Fibroblast of skin of right quadriceps (primary cell): ENCODE measurements around the gene BOD1L1.
"Not testable (repeated sequence)": the region's sequence is repeated elsewhere in the genome, so short reads cannot be mapped to it uniquely, and the experiment has no call there.

Source experiments
- DNase-seq: peaks from one replicate; pipeline ENCODE4 v3.0.0-alpha.2; 2013

Gene BOD1L1

GRCh38 chr4:13618212-13618806 is 9.2 kb downstream of the BOD1L1 start:
- no peak for DNase-seq

GRCh38 chr4:13617801-13618200 is 9.7 kb downstream of the BOD1L1 start:
- DNase-seq = no peak

GRCh38 chr4:13616597-13616996 is 10.9 kb downstream of the BOD1L1 start:
- no peak for DNase-seq

GRCh38 chr4:13615161-13615560 is 12.4 kb downstream of the BOD1L1 start:
- DNase-seq = no peak

- DNase-seq = no peak
Measured at GRCh38 chr4:13612569-13612968, 15.0 kb downstream of the BOD1L1 start.

- DNase-seq = no peak
Measured at GRCh38 chr4:13611283-13611842, 16.2 kb downstream of the BOD1L1 start.

- DNase-seq = no peak
Measured at GRCh38 chr4:13605330-13605729, 22.2 kb downstream of the BOD1L1 start.

- no peak for DNase-seq
Measured at GRCh38 chr4:13601848-13602247, 25.7 kb downstream of the BOD1L1 start.

- no peak for DNase-seq
Measured at GRCh38 chr4:13601048-13601447, 26.5 kb downstream of the BOD1L1 start.

GRCh38 chr4:13599159-13599558 is 28.4 kb downstream of the BOD1L1 start:
- no peak for DNase-seq

- DNase-seq = no peak
Measured at GRCh38 chr4:13597604-13598003, 29.9 kb downstream of the BOD1L1 start.

GRCh38 chr4:13597141-13597540 is 30.4 kb downstream of the BOD1L1 start:
- no peak for DNase-seq

GRCh38 chr4:13592220-13592619 is 35.3 kb downstream of the BOD1L1 start:
- DNase-seq = no peak

- no peak for DNase-seq
Measured at GRCh38 chr4:13590766-13591165, 36.8 kb downstream of the BOD1L1 start.

GRCh38 chr4:13588954-13589353 is 38.6 kb downstream of the BOD1L1 start:
- no peak for DNase-seq

- DNase-seq = peak; percentile 4
Measured at GRCh38 chr4:13584481-13584880, 43.0 kb downstream of the BOD1L1 start.

- DNase-seq = no peak
Measured at GRCh38 chr4:13580036-13580435, 47.5 kb downstream of the BOD1L1 start.

- no peak for DNase-seq
Measured at GRCh38 chr4:13577660-13578059, 49.9 kb downstream of the BOD1L1 start.

- DNase-seq = no peak
Measured at GRCh38 chr4:13570916-13571315, 56.6 kb downstream of the BOD1L1 start.

GRCh38 chr4:13567125-13567524 is 60.4 kb downstream of the BOD1L1 start:
- no peak for DNase-seq

- DNase-seq = no peak
Measured at GRCh38 chr4:13562876-13563275, 64.6 kb downstream of the BOD1L1 start.

GRCh38 chr4:13561673-13562072 is 65.9 kb downstream of the BOD1L1 start:
- DNase-seq = no peak

GRCh38 chr4:13560111-13560510 is 67.4 kb downstream of the BOD1L1 start:
- not testable (repeated sequence) for DNase-seq

- peak; percentile 83 for DNase-seq
Measured at GRCh38 chr4:13559413-13559812, 68.1 kb downstream of the BOD1L1 start.

- peak; percentile 30 for DNase-seq
Measured at GRCh38 chr4:13558881-13559280, 68.6 kb downstream of the BOD1L1 start.
